ENCODE measurements around the gene C19orf47. TPM values are rescaled to one million over a fixed set of nuclear protein-coding genes. Genes with fewer than 3 reads are reported as not detected.

Gene C19orf47
- total and polyA plus RNA-seq, 8 donors: 3.7 to 10.0 (median 5.7) TPM

GRCh38 chr19:40378509-40378908 lies 30.3 kb upstream of the C19orf47 start:
- no peaks in the 10 kb centered on the region for H3K27me3 ChIP-seq
- no peaks in the 10 kb centered on the region for H3K9me3 ChIP-seq
- WGBS, 2 donors: 89 to 91% methylated on average over 2 of the region's 2 CpGs
- H3K27ac ChIP-seq: no peak overlapping the region
- peaks cover 0 to 20% (median 7%) of the 10 kb centered on the region in 3 donors for H3K36me3 ChIP-seq
- no peak overlapping the region for H3K4me3 ChIP-seq
- intact Hi-C loops (cut with DNase I): no loop called here
- DNase-seq (no peak), ATAC-seq (peak in 1 of 4 donors; percentile 11), FAIRE-seq (no peak)
- no peaks in the 10 kb centered on the region for H3K4me1 ChIP-seq
- no peak for TF ChIP-seq CTCF (IDR thresholded peaks at IDR 0.05)

- no peaks in the 10 kb centered on the region for H3K9me3 ChIP-seq
- H3K36me3 ChIP-seq: peaks cover 0 to 20% (median 7%) of the 10 kb centered on the region in 3 donors
- WGBS, 2 donors: 87 to 89% methylated on average over 25 of the region's 25 CpGs
- TF ChIP-seq CTCF (IDR thresholded peaks at IDR 0.05): no peak
- intact Hi-C loops (cut with DNase I): no loop called here
- ATAC-seq (no peak), FAIRE-seq (no peak), DNase-seq (no peak)
- H3K27ac ChIP-seq: no peak overlapping the region
- no peak overlapping the region for H3K4me3 ChIP-seq
- no peaks in the 10 kb centered on the region for H3K4me1 ChIP-seq
- H3K27me3 ChIP-seq: no peaks in the 10 kb centered on the region
Observed at GRCh38 chr19:40377876-40378385, 29.7 kb upstream of the C19orf47 start.

- H3K4me1 ChIP-seq: no peaks in the 10 kb centered on the region
- no peak for TF ChIP-seq CTCF (IDR thresholded peaks at IDR 0.05)
- H3K9me3 ChIP-seq: no peaks in the 10 kb centered on the region
- H3K27ac ChIP-seq: no peak overlapping the region
- intact Hi-C loops (cut with DNase I): no loop called here
- 91 to 94% methylated on average over 17 of the region's 17 CpGs for WGBS, 2 donors
- no peak for ATAC-seq
- no peak for DNase-seq
- no peaks in the 10 kb centered on the region for H3K27me3 ChIP-seq
- no peak for FAIRE-seq
- no peak overlapping the region for H3K4me3 ChIP-seq
- H3K36me3 ChIP-seq: peaks cover 0 to 20% (median 7%) of the 10 kb centered on the region in 3 donors
Observed at GRCh38 chr19:40376286-40376862, 28.2 kb upstream of the C19orf47 start.

- Histone ChIP-seq H3K27ac (no peak overlapping the region), H3K4me3 (no peak overlapping the region), H3K9me3 (no peaks in the 10 kb centered on the region), H3K36me3 (peaks cover 0 to 30% (median 7%) of the 10 kb centered on the region in 3 donors), H3K27me3 (no peaks in the 10 kb centered on the region), H3K4me1 (no peaks in the 10 kb centered on the region)
- TF ChIP-seq CTCF (IDR thresholded peaks at IDR 0.05): no peak
- 94% methylated on average over 7 of the region's 7 CpGs for WGBS, 2 donors
- DNase-seq (no peak), ATAC-seq (no peak), FAIRE-seq (no peak)
- intact Hi-C loops (cut with DNase I): no loop called here
Observed at GRCh38 chr19:40374084-40374483, 25.9 kb upstream of the C19orf47 start.

GRCh38 chr19:40371802-40372122 lies 23.6 kb upstream of the C19orf47 start:
- no peaks in the 10 kb centered on the region for H3K4me1 ChIP-seq
- no peaks in the 10 kb centered on the region for H3K9me3 ChIP-seq
- H3K27ac ChIP-seq: no peak overlapping the region
- intact Hi-C loops (cut with DNase I): no loop called here
- FAIRE-seq (no peak), DNase-seq (no peak), ATAC-seq (no peak)
- no peak for TF ChIP-seq CTCF (IDR thresholded peaks at IDR 0.05)
- no peaks in the 10 kb centered on the region for H3K27me3 ChIP-seq
- 96 to 97% methylated on average over 5 of the region's 5 CpGs for WGBS, 2 donors
- peaks cover 0 to 25% (median 7%) of the 10 kb centered on the region in 3 donors for H3K36me3 ChIP-seq
- no peak overlapping the region for H3K4me3 ChIP-seq

All from pancreas (tissue), 10 donors.